Measurements from ENCODE around the gene ETFDH.
A peak's percentile ranks its signal among the peaks of the same experiment; 100 is the strongest.
"Not testable (repeated sequence)": the region's sequence is repeated elsewhere in the genome, so short reads cannot be mapped to it uniquely, and the experiment has no call there.

The ETFDH gene

GRCh38 chr4:158671915-158672806, at the start of gene ETFDH:
TSS of gene ETFDH (plus strand) at chr4:158672296. CDS start at chr4:158672457, 161 bp downstream.
- peak; percentile 98 for DNase-seq (ENCODE audit: low read depth)

- DNase-seq (ENCODE audit: low read depth): no peak
Measured at GRCh38 chr4:158624889-158625478, 47.1 kb upstream of the ETFDH start.

- DNase-seq (ENCODE audit: low read depth): no peak
Measured at GRCh38 chr4:158625544-158625943, 46.6 kb upstream of the ETFDH start.

GRCh38 chr4:158630893-158631292, 41.2 kb upstream of the ETFDH start:
- DNase-seq (ENCODE audit: low read depth): no peak

GRCh38 chr4:158636619-158637018, 35.5 kb upstream of the ETFDH start:
- DNase-seq (ENCODE audit: low read depth): no peak

GRCh38 chr4:158644356-158644755, 27.7 kb upstream of the ETFDH start:
- no peak for DNase-seq (ENCODE audit: low read depth)

- no peak for DNase-seq (ENCODE audit: low read depth)
Measured at GRCh38 chr4:158644760-158645159, 27.3 kb upstream of the ETFDH start.

GRCh38 chr4:158649111-158649680, 22.9 kb upstream of the ETFDH start:
- no peak for DNase-seq (ENCODE audit: low read depth)

- no peak for DNase-seq (ENCODE audit: low read depth)
Measured at GRCh38 chr4:158652920-158653319, 19.2 kb upstream of the ETFDH start.

- DNase-seq (ENCODE audit: low read depth): no peak
Measured at GRCh38 chr4:158656439-158656838, 15.7 kb upstream of the ETFDH start.

GRCh38 chr4:158657291-158657690, 14.8 kb upstream of the ETFDH start:
- DNase-seq (ENCODE audit: low read depth): no peak

GRCh38 chr4:158663255-158663654, 8.8 kb upstream of the ETFDH start:
- DNase-seq (ENCODE audit: low read depth): not testable (repeated sequence)

- DNase-seq (ENCODE audit: low read depth): not testable (repeated sequence)
Measured at GRCh38 chr4:158663707-158664625, 8.1 kb upstream of the ETFDH start.

GRCh38 chr4:158664806-158665205, 7.3 kb upstream of the ETFDH start:
- DNase-seq (ENCODE audit: low read depth): no peak

GRCh38 chr4:158666892-158667291, 5.2 kb upstream of the ETFDH start:
- no peak for DNase-seq (ENCODE audit: low read depth)

GRCh38 chr4:158667651-158668198, 4.4 kb upstream of the ETFDH start:
- no peak for DNase-seq (ENCODE audit: low read depth)

GRCh38 chr4:158669310-158669709, 2.8 kb upstream of the ETFDH start:
- DNase-seq (ENCODE audit: low read depth): no peak

GRCh38 chr4:158670975-158671664, 976 bp upstream of the ETFDH start:
- peak; percentile 8 for DNase-seq (ENCODE audit: low read depth)

GRCh38 chr4:158671665-158671914, 506 bp upstream of the ETFDH start, which contains the start of gene C4orf46:
TSS of gene C4orf46 (minus strand) at chr4:158671887. CDS start at chr4:158671801, 86 bp downstream.
- DNase-seq (ENCODE audit: low read depth): no peak

- DNase-seq (ENCODE audit: low read depth): no peak
Measured at GRCh38 chr4:158673633-158674032, 1.5 kb downstream of the ETFDH start.

GRCh38 chr4:158676076-158676475, 4.0 kb downstream of the ETFDH start:
- DNase-seq (ENCODE audit: low read depth): no peak
